RKO (cell line): ENCODE measurements around the gene SLC23A2.

Experiments used
- DNase-seq: peaks from one replicate; pipeline ENCODE4 v3.0.0-alpha.2; 2016; ENCODE audit warnings: low spot score

The SLC23A2 gene

GRCh38 chr20:4844751-4845465 is 156.4 kb downstream of the SLC23A2 start:
- DNase-seq: no peak

- DNase-seq: no peak
These were observed 157.0 kb downstream of the SLC23A2 start for GRCh38 chr20:4844325-4844724.

GRCh38 chr20:4840801-4841200 is 160.5 kb downstream of the SLC23A2 start:
- no peak for DNase-seq

GRCh38 chr20:4838526-4838925 is 162.8 kb downstream of the SLC23A2 start:
- no peak for DNase-seq

GRCh38 chr20:4837760-4838159 is 163.6 kb downstream of the SLC23A2 start:
- DNase-seq: no peak

GRCh38 chr20:4836935-4837334 is 164.4 kb downstream of the SLC23A2 start:
- no peak for DNase-seq

- no peak for DNase-seq
These were observed 164.8 kb downstream of the SLC23A2 start for GRCh38 chr20:4836473-4836872.

GRCh38 chr20:4835244-4836177 is 165.8 kb downstream of the SLC23A2 start:
- DNase-seq: no peak

GRCh38 chr20:4833074-4833728 is 168.1 kb downstream of the SLC23A2 start:
- DNase-seq: no peak

- DNase-seq: no peak
These were observed 168.8 kb downstream of the SLC23A2 start for GRCh38 chr20:4832469-4832868.

GRCh38 chr20:4830696-4831095 is 170.6 kb downstream of the SLC23A2 start:
- DNase-seq: no peak

GRCh38 chr20:4830259-4830658 is 171.1 kb downstream of the SLC23A2 start:
- no peak for DNase-seq

GRCh38 chr20:4829514-4830215 is 171.6 kb downstream of the SLC23A2 start:
- no peak for DNase-seq

- DNase-seq: no peak
These were observed 172.3 kb downstream of the SLC23A2 start for GRCh38 chr20:4828830-4829513.

- no peak for DNase-seq
These were observed 179.7 kb downstream of the SLC23A2 start for GRCh38 chr20:4821590-4821989.

GRCh38 chr20:4820806-4821518 is 180.3 kb downstream of the SLC23A2 start:
- DNase-seq: peak; percentile 18

- no peak for DNase-seq
These were observed 181.4 kb downstream of the SLC23A2 start for GRCh38 chr20:4819901-4820300.

- DNase-seq: peak; percentile 27
These were observed 184.1 kb downstream of the SLC23A2 start for GRCh38 chr20:4817230-4817671.

- no peak for DNase-seq
These were observed 185.7 kb downstream of the SLC23A2 start for GRCh38 chr20:4815628-4816027.

GRCh38 chr20:4814696-4815252 is 186.5 kb downstream of the SLC23A2 start:
- no peak for DNase-seq
